ENCODE measurements around the gene PIM3. TPM values are rescaled to one million over a fixed set of nuclear protein-coding genes. Genes with fewer than 3 reads are reported as not detected.
A peak's percentile ranks its signal among the peaks of the same experiment; 100 is the strongest.

PIM3 gene
- 58.2 TPM for total RNA-seq (2021; ENCODE audit: unreplicated experiment)
- polyA plus RNA-seq (2012; ENCODE audit: insufficient read length): 65.3 TPM
- Bru-seq, nascent RNA: percentile 70 among the genes with signal in this experiment
- percentile 95 among the genes with signal in this experiment for BruChase-seq, experiment 1, labeled RNA remaining after a 2-hour chase
- BruChase-seq, experiment 2, labeled RNA remaining after a 6-hour chase: percentile 80 among the genes with signal in this experiment
- long read RNA-seq, transcript PIM3-201 (6 exons, 2,369 nt): major isoform, 242 of 348 reads
- long read RNA-seq, partial matches to known transcripts: 79 of 348 reads
- long read RNA-seq, other reads (novel, unspliced or antisense): 27 of 348 reads

GRCh38 chr22:49960159-49961004 is at the start of gene PIM3:
Gene PIM3, plus strand, starts transcription at chr22:49960772. Its CDS starts 176 bp downstream, at chr22:49960948.
- ChIA-PET CTCF (no interaction called here), POLR2A (interaction anchor here (0.6 kb wide), 2 partner anchors 15 to 43 kb away, joined by 3 to 5 read pairs; no protein-coding TSS in a partner anchor)
- TF ChIP-seq POLR2AphosphoS5 (IDR thresholded peaks at IDR 0.05; ENCODE audit: low read depth, low read length) (peak; percentile 68), SIN3A (IDR thresholded peaks at IDR 0.05; ENCODE audit: borderline replicate concordance, insufficient read depth, low read depth, low read length) (0 out of 2 replicates have a peak, but pooled peaks have one; percentile 86), TCF7L2 (IDR thresholded peaks at IDR 0.05; ENCODE audit: low read depth, low read length) (no peak)
- intact Hi-C loops (cut with micrococcal nuclease; ENCODE audit: unreplicated experiment) (no loop called here), in situ Hi-C loops (cut with HindIII; ENCODE audit: low pct_unique_long_range_greater_than_20kb, low sequenced_read_pairs) (no loop called here)
- peak; percentile 82 for ATAC-seq
- H3K27me3 ChIP-seq (ENCODE audit: control insufficient read depth, insufficient read depth, low read length): no peaks in the 10 kb centered on the region
- no TSS peak for BruUV-seq (replicated peaks)
- no peaks in the 10 kb centered on the region for H3K9me3 ChIP-seq (ENCODE audit: control insufficient read depth, insufficient read depth, low read depth, low read length)
- peak within 1 kb of the TSS; percentile 70 to 71 for H3K4me3 ChIP-seq (ENCODE audit: low read depth in 2 of 2, low read length in 2 of 2)
- H3K27ac ChIP-seq (ENCODE audit: low read length): peak within 1 kb of the TSS; percentile 94
- no peak for DNase-seq (ENCODE audit: low read depth, low spot score)
- peaks cover 38% of the 10 kb centered on the region for H3K4me1 ChIP-seq (ENCODE audit: control insufficient read depth, insufficient read depth, low read length)
- no peaks in the 10 kb centered on the region; the same call in none of the 2 replicates for H3K36me3 ChIP-seq (ENCODE audit: control insufficient read depth, insufficient read depth, low read length)

DNA sequence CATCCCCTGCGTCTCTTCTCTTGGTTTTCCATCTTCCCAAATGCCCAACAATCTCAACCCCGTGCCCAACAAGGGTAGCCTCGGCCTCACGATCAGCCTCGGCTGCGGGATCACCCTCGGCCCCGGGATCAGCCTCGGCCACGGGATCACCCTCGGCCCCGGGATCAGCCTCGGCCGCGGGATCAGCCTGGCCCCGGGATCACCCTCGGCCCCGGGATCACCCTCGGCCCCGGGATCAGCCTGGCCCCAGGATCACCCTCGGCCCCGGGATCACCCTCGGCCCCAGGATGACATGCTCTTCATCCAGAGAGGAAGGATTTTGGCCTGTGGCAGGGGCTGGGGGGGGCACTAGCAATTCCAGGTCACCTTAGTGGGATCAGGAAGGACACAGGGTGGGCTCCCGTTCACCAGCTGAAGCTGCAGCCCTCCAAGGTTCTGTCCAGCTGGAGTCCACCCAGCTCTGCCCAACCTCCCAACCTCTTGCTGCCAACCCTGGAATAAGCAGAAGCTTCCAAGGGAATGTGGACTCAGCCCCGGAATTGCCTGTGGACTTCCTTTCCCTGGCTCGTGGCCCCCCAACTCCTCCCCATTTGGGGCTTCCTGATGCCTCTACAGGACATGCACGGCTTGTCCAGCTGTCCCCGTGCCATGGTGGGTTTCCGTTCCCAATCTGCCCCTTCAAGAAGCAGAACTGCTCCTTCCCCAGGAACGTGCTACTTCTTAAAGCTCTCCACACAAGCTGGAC is 48.5 kb upstream of the PIM3 start:
- BruUV-seq (replicated peaks): no TSS peak
- H3K4me3 ChIP-seq (ENCODE audit: low read depth in 2 of 2, low read length in 2 of 2): no peak overlapping the region
- in situ Hi-C loops (cut with HindIII; ENCODE audit: low pct_unique_long_range_greater_than_20kb, low sequenced_read_pairs) (no loop called here), intact Hi-C loops (cut with micrococcal nuclease; ENCODE audit: unreplicated experiment) (no loop called here)
- H3K9me3 ChIP-seq (ENCODE audit: control insufficient read depth, insufficient read depth, low read depth, low read length): no peaks in the 10 kb centered on the region
- H3K36me3 ChIP-seq (ENCODE audit: control insufficient read depth, insufficient read depth, low read length): no peaks in the 10 kb centered on the region
- POLR2A ChIA-PET: no interaction called here
- H3K4me1 ChIP-seq (ENCODE audit: control insufficient read depth, insufficient read depth, low read length): no peaks in the 10 kb centered on the region
- ATAC-seq: no peak
- TF ChIP-seq, protein P1, sequence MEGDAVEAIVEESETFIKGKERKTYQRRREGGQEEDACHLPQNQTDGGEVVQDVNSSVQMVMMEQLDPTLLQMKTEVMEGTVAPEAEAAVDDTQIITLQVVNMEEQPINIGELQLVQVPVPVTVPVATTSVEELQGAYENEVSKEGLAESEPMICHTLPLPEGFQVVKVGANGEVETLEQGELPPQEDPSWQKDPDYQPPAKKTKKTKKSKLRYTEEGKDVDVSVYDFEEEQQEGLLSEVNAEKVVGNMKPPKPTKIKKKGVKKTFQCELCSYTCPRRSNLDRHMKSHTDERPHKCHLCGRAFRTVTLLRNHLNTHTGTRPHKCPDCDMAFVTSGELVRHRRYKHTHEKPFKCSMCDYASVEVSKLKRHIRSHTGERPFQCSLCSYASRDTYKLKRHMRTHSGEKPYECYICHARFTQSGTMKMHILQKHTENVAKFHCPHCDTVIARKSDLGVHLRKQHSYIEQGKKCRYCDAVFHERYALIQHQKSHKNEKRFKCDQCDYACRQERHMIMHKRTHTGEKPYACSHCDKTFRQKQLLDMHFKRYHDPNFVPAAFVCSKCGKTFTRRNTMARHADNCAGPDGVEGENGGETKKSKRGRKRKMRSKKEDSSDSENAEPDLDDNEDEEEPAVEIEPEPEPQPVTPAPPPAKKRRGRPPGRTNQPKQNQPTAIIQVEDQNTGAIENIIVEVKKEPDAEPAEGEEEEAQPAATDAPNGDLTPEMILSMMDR (IDR thresholded peaks at IDR 0.05): no peak
- TF ChIP-seq, protein P2, sequence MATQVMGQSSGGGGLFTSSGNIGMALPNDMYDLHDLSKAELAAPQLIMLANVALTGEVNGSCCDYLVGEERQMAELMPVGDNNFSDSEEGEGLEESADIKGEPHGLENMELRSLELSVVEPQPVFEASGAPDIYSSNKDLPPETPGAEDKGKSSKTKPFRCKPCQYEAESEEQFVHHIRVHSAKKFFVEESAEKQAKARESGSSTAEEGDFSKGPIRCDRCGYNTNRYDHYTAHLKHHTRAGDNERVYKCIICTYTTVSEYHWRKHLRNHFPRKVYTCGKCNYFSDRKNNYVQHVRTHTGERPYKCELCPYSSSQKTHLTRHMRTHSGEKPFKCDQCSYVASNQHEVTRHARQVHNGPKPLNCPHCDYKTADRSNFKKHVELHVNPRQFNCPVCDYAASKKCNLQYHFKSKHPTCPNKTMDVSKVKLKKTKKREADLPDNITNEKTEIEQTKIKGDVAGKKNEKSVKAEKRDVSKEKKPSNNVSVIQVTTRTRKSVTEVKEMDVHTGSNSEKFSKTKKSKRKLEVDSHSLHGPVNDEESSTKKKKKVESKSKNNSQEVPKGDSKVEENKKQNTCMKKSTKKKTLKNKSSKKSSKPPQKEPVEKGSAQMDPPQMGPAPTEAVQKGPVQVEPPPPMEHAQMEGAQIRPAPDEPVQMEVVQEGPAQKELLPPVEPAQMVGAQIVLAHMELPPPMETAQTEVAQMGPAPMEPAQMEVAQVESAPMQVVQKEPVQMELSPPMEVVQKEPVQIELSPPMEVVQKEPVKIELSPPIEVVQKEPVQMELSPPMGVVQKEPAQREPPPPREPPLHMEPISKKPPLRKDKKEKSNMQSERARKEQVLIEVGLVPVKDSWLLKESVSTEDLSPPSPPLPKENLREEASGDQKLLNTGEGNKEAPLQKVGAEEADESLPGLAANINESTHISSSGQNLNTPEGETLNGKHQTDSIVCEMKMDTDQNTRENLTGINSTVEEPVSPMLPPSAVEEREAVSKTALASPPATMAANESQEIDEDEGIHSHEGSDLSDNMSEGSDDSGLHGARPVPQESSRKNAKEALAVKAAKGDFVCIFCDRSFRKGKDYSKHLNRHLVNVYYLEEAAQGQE (IDR thresholded peaks at IDR 0.05; ENCODE audit: insufficient read depth in 1 of 2, low read depth in 2 of 2, low read length in 1 of 2): no peak
- TF ChIP-seq TCF7L2 (IDR thresholded peaks at IDR 0.05; ENCODE audit: low read depth, low read length) (no peak), SIN3A (IDR thresholded peaks at IDR 0.05; ENCODE audit: borderline replicate concordance, insufficient read depth, low read depth, low read length) (no peak), POLR2AphosphoS5 (IDR thresholded peaks at IDR 0.05; ENCODE audit: low read depth, low read length) (no peak)
- no peak for DNase-seq (ENCODE audit: low read depth, low spot score)
- CTCF ChIA-PET: interaction anchor here (0.6 kb wide), 1 partner anchor 145 kb away, joined by 3 read pairs; no protein-coding TSS in a partner anchor
- H3K27me3 ChIP-seq (ENCODE audit: control insufficient read depth, insufficient read depth, low read length): no peaks in the 10 kb centered on the region
- no peak overlapping the region for H3K27ac ChIP-seq (ENCODE audit: low read length)
